Measurements from ENCODE around the gene LRP4.

The LRP4 gene

GRCh38 chr11:46895821-46896220, 22.5 kb downstream of the LRP4 start:
- Histone ChIP-seq H3K36me3 (ENCODE audit: insufficient read depth, low read length) (no peaks in the 10 kb centered on the region), H3F3A (ENCODE audit: low read depth) (no peaks in the 10 kb centered on the region), H3K79me2 (ENCODE audit: insufficient read depth, low read length) (no peaks in the 10 kb centered on the region), H3K9ac (ENCODE audit: low read depth, low read length, poor library complexity, severe bottlenecking) (no peak overlapping the region), H3K4me1 (ENCODE audit: insufficient read depth, low read length, poor library complexity, severe bottlenecking) (no peaks in the 10 kb centered on the region), H3K27me3 (ENCODE audit: insufficient read depth, low read length, poor library complexity, severe bottlenecking) (no peaks in the 10 kb centered on the region), H2AFZ (ENCODE audit: low read length) (no peak overlapping the region), H3K9me3 (ENCODE audit: insufficient read depth, low read depth, low read length) (no peaks in the 10 kb centered on the region), H3K4me3 (ENCODE audit: low read length, poor library complexity, severe bottlenecking) (no peak overlapping the region), H3K4me2 (ENCODE audit: low read depth, low read length, poor library complexity, severe bottlenecking) (no peak overlapping the region), H3K9me2 (replicated peaks; ENCODE audit: low read depth, low read length) (no peaks in the 10 kb centered on the region), H4K20me1 (ENCODE audit: insufficient read depth, low read length, poor library complexity, severe bottlenecking) (no peaks in the 10 kb centered on the region)
- TF ChIP-seq EZH2phosphoT487 (IDR thresholded peaks at IDR 0.05; ENCODE audit: borderline replicate concordance) (no peak), CTCF (conservative IDR thresholded peaks at IDR 0.05; ENCODE audit: low read length) (no peak)

GRCh38 chr11:46894961-46895360, 23.4 kb downstream of the LRP4 start:
- TF ChIP-seq CTCF (conservative IDR thresholded peaks at IDR 0.05; ENCODE audit: low read length): no peak
- TF ChIP-seq EZH2phosphoT487 (IDR thresholded peaks at IDR 0.05; ENCODE audit: borderline replicate concordance): no peak
- H3K9me2 ChIP-seq (replicated peaks; ENCODE audit: low read depth, low read length): no peaks in the 10 kb centered on the region
- H3K27me3 ChIP-seq (ENCODE audit: insufficient read depth, low read length, poor library complexity, severe bottlenecking): no peaks in the 10 kb centered on the region
- no peak overlapping the region for H2AFZ ChIP-seq (ENCODE audit: low read length)
- no peak overlapping the region for H3K4me2 ChIP-seq (ENCODE audit: low read depth, low read length, poor library complexity, severe bottlenecking)
- no peak overlapping the region for H3K9ac ChIP-seq (ENCODE audit: low read depth, low read length, poor library complexity, severe bottlenecking)
- no peaks in the 10 kb centered on the region for H3K4me1 ChIP-seq (ENCODE audit: insufficient read depth, low read length, poor library complexity, severe bottlenecking)
- H3F3A ChIP-seq (ENCODE audit: low read depth): no peaks in the 10 kb centered on the region
- no peaks in the 10 kb centered on the region for H3K79me2 ChIP-seq (ENCODE audit: insufficient read depth, low read length)
- H3K4me3 ChIP-seq (ENCODE audit: low read length, poor library complexity, severe bottlenecking): no peak overlapping the region
- no peaks in the 10 kb centered on the region for H3K9me3 ChIP-seq (ENCODE audit: insufficient read depth, low read depth, low read length)
- H3K36me3 ChIP-seq (ENCODE audit: insufficient read depth, low read length): no peaks in the 10 kb centered on the region
- no peaks in the 10 kb centered on the region for H4K20me1 ChIP-seq (ENCODE audit: insufficient read depth, low read length, poor library complexity, severe bottlenecking)

DNA sequence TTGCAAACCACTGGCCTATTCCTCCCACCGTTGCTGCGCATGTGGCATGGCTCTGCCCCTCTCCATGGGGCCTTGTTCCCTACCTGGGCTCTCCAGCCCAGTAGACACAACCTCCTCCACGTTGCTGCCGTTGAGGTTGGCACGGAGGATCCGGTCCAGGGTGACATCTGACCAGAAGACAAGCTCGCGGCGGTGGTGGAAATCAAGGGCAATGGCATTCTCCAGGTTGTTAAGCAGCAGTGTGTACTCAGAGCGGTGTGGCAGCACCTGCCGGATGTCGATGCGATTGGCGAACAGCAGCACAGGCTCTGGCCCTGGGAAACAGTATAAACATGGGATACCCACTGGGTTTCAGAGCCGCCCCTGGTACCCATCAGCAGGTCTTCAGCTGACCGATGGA, 23.8 kb downstream of the LRP4 start:
- Histone ChIP-seq H3F3A (ENCODE audit: low read depth) (no peaks in the 10 kb centered on the region), H3K4me3 (ENCODE audit: low read length, poor library complexity, severe bottlenecking) (no peak overlapping the region), H4K20me1 (ENCODE audit: insufficient read depth, low read length, poor library complexity, severe bottlenecking) (no peaks in the 10 kb centered on the region), H3K4me1 (ENCODE audit: insufficient read depth, low read length, poor library complexity, severe bottlenecking) (no peaks in the 10 kb centered on the region), H2AFZ (ENCODE audit: low read length) (no peak overlapping the region), H3K36me3 (ENCODE audit: insufficient read depth, low read length) (no peaks in the 10 kb centered on the region), H3K79me2 (ENCODE audit: insufficient read depth, low read length) (no peaks in the 10 kb centered on the region), H3K9ac (ENCODE audit: low read depth, low read length, poor library complexity, severe bottlenecking) (no peak overlapping the region), H3K27me3 (ENCODE audit: insufficient read depth, low read length, poor library complexity, severe bottlenecking) (no peaks in the 10 kb centered on the region), H3K4me2 (ENCODE audit: low read depth, low read length, poor library complexity, severe bottlenecking) (no peak overlapping the region), H3K9me2 (replicated peaks; ENCODE audit: low read depth, low read length) (no peaks in the 10 kb centered on the region), H3K9me3 (ENCODE audit: insufficient read depth, low read depth, low read length) (no peaks in the 10 kb centered on the region)
- TF ChIP-seq CTCF (conservative IDR thresholded peaks at IDR 0.05; ENCODE audit: low read length): no peak
- TF ChIP-seq EZH2phosphoT487 (IDR thresholded peaks at IDR 0.05; ENCODE audit: borderline replicate concordance): no peak

All from Loucy (cell line).